ENCODE measurements around the gene KREMEN1.

- TF ChIP-seq E2F4 (CRISPR knock-in tag; IDR thresholded peaks at IDR 0.05; ENCODE audit: borderline replicate concordance, low read depth) (no peak), CTCF (IDR thresholded peaks at IDR 0.05) (no peak), FOXP4 (CRISPR knock-in tag; IDR thresholded peaks at IDR 0.05) (no peak), SP1 (CRISPR knock-in tag; conservative IDR thresholded peaks at IDR 0.05) (no peak), ZNF416 (CRISPR knock-in tag; IDR thresholded peaks at IDR 0.05) (no peak), RORB (CRISPR knock-in tag; IDR thresholded peaks at IDR 0.05) (no peak), ATF3 (CRISPR knock-in tag; conservative IDR thresholded peaks at IDR 0.05) (no peak), ATF1 (CRISPR knock-in tag; IDR thresholded peaks at IDR 0.05) (no peak), GRHL2 (CRISPR knock-in tag; IDR thresholded peaks at IDR 0.05; ENCODE audit: insufficient replicate concordance, severe bottlenecking) (no peak)
Observed at GRCh38 chr22:29216873-29217666, 144.2 kb downstream of the KREMEN1 start.

Data from WTC11 (cell line).